Epithelial cell of esophagus (primary cell): Measurements from ENCODE around the gene RNF113B.

Source experiments
- DNase-seq: peaks from one replicate; pipeline ENCODE4 v3.0.0; 2010; ENCODE audit warnings: low read depth
- H3K4me3 ChIP-seq: 2 replicates; pipeline ENCODE4 v1.5.1; 2011; ENCODE audit warnings: mild to moderate bottlenecking, low read length, control low read depth
- CTCF ChIP-seq: IDR thresholded peaks from 2 replicates; pipeline ENCODE4 v1.5.1; 2011; ENCODE audit warnings: low read depth, mild to moderate bottlenecking, low read length, control low read depth, inconsistent platforms; ENCODE audit not compliant: insufficient read depth; ENCODE audit errors: missing control alignments

Gene RNF113B

DNA sequence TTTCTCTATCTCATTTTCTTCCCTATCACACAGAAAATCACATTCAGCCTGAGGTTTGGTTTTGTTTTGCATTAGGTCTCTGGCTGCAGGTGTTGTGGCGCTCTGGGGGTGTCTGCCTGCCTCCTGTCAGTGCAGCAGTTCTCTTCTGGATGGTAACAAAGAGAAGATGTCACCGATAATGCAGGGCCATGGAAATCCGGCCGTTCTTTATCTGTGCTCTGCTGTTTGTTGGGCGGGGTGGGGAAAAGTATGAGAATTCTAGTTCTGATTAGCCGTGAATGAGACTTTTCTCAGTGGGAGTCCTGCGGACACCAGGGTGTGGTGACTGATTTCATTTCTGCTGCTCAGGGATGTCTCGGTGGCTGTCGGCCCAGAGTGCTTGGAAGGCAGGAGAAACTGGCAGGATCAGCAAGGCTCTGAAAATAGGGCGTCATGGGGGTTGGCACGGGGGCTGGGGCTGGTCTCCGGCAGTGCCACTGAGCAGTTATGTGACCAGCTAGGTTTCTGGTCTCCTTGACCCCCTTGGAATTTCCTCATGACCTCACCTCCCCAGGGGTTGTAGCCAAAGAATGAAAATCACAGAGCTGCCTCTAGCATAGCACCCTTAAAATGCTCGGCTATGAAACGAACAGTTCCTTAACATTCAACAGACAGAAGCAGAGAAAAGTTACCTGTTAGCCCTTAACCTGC is 5.0 kb downstream of the RNF113B start:
- H3K4me3 ChIP-seq, result no peak overlapping the region
- DNase-seq, result no peak
- no peak for TF ChIP-seq CTCF

DNA sequence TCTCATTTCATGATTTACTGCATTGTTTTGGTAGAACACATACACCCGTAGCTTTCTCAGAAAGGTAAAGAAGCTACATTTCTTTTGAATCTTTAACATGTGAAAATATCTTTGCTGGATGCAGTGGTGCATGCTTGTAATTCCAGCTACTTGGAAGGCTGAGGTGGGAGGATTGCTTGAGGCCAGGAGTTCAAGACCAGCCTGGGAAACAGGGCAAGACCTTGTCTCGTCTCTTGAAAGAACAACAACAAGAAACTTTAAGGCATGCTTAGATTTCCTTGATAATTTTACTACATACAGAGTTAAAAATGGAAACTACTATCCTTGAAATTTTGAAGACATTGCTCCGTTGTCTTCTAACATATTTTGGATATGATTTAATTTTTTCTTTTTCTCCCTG is 7.7 kb downstream of the RNF113B start:
- no peak overlapping the region for H3K4me3 ChIP-seq
- TF ChIP-seq CTCF, result no peak
- no peak for DNase-seq

- no peak for TF ChIP-seq CTCF
Measured at GRCh38 chr13:98162935-98163334, 14.1 kb downstream of the RNF113B start.

GRCh38 chr13:98158172-98158899 is 18.7 kb downstream of the RNF113B start:
- H3K4me3 ChIP-seq, result no peak overlapping the region
- DNase-seq, result no peak
- TF ChIP-seq CTCF, result no peak

More at GRCh38 chr13:98162935-98163334, 14.1 kb downstream of the RNF113B start:
- H3K4me3 ChIP-seq, result no peak overlapping the region
- no peak for DNase-seq

- TF ChIP-seq CTCF, result no peak
- no peak for DNase-seq
- H3K4me3 ChIP-seq, result no peak overlapping the region
Measured at GRCh38 chr13:98157609-98158008, 19.5 kb downstream of the RNF113B start.

GRCh38 chr13:98157188-98157587 is 19.9 kb downstream of the RNF113B start:
- DNase-seq, result no peak
- TF ChIP-seq CTCF, result no peak
- H3K4me3 ChIP-seq, result no peak overlapping the region
